Stimulated activated CD4-positive, alpha-beta T cell treated with anti-CD3 and anti-CD28 coated beads, Interleukin-4, amount 100 ng/mL, for 48 hours (primary cell): ENCODE measurements around the gene HTR2C.
"Not testable (repeated sequence)": the region's sequence is repeated elsewhere in the genome, so short reads cannot be mapped to it uniquely, and the experiment has no call there.

Source experiments
- DNase-seq, 2 donors: peaks; one replicate each; pipeline ENCODE4 v3.0.0-alpha.2; 2020; ENCODE audit warnings: low read depth in 2 of 2

The HTR2C gene

GRCh38 chrX:114712466-114712865 is 128.6 kb downstream of the HTR2C start:
- DNase-seq: no peak

GRCh38 chrX:114715096-114715495 is 131.2 kb downstream of the HTR2C start:
- no peak for DNase-seq

- no peak for DNase-seq
Measured at GRCh38 chrX:114717921-114718320, 134.0 kb downstream of the HTR2C start.

- no peak for DNase-seq
Measured at GRCh38 chrX:114766541-114766940, 182.7 kb downstream of the HTR2C start.

GRCh38 chrX:114774691-114775090 is 190.8 kb downstream of the HTR2C start:
- DNase-seq: no peak

- DNase-seq: no peak
Measured at GRCh38 chrX:114782925-114783324, 199.0 kb downstream of the HTR2C start.

GRCh38 chrX:114787061-114787460 is 203.2 kb downstream of the HTR2C start:
- DNase-seq: no peak

- no peak for DNase-seq
Measured at GRCh38 chrX:114797494-114797893, 213.6 kb downstream of the HTR2C start.

GRCh38 chrX:114798907-114799306 is 215.0 kb downstream of the HTR2C start:
- DNase-seq: no peak

- DNase-seq: no peak
Measured at GRCh38 chrX:114800719-114801118, 216.8 kb downstream of the HTR2C start.

GRCh38 chrX:114819509-114819908 is 235.6 kb downstream of the HTR2C start:
- DNase-seq: no peak

- DNase-seq: no peak
Measured at GRCh38 chrX:114841051-114841450, 257.2 kb downstream of the HTR2C start.

- no peak for DNase-seq
Measured at GRCh38 chrX:114842181-114842580, 258.3 kb downstream of the HTR2C start.

GRCh38 chrX:114889481-114889880 is 305.6 kb downstream of the HTR2C start:
- no peak for DNase-seq

- no peak for DNase-seq
Measured at GRCh38 chrX:114903618-114904017, 319.7 kb downstream of the HTR2C start.

- no peak for DNase-seq
Measured at GRCh38 chrX:114905251-114905650, 321.4 kb downstream of the HTR2C start.

- no peak for DNase-seq
Measured at GRCh38 chrX:114906984-114907510, 323.2 kb downstream of the HTR2C start.

- no peak for DNase-seq
Measured at GRCh38 chrX:114924423-114924822, 340.5 kb downstream of the HTR2C start.

- DNase-seq: no peak
Measured at GRCh38 chrX:114924856-114925255, 341.0 kb downstream of the HTR2C start.

GRCh38 chrX:114930227-114930626 is 346.3 kb downstream of the HTR2C start:
- DNase-seq: no peak

- DNase-seq: no peak
Measured at GRCh38 chrX:114932550-114932949, 348.7 kb downstream of the HTR2C start.

GRCh38 chrX:114933291-114933690 is 349.4 kb downstream of the HTR2C start:
- DNase-seq: not testable (repeated sequence)

- not testable (repeated sequence) for DNase-seq
Measured at GRCh38 chrX:114937090-114937489, 353.2 kb downstream of the HTR2C start.

- DNase-seq: no peak
Measured at GRCh38 chrX:114952696-114953095, 368.8 kb downstream of the HTR2C start.
